ENCODE results near the gene SPIN1. TPM values are rescaled to one million over a fixed set of nuclear protein-coding genes. Genes with fewer than 3 reads are reported as not detected.
A peak's percentile ranks its signal among the peaks of the same experiment; 100 is the strongest.

SPIN1 gene
- total RNA-seq, 1 experiment from 2014 or later = 46.2 TPM

DNA sequence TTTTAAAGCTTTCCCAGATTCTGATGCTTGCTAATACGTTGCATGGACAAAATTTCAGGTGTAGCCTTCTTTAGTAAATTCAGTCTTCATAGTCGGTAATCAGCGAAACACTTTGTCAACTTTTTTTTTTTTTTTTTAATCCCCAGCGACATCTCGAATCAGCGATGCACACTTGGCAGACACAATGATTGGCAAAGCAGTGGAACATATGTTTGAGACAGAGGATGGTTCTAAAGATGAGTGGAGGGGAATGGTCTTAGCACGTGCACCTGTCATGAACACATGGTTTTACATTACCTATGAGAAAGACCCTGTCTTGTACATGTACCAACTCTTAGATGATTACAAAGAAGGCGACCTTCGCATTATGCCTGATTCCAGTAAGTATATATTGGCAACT, 80.0 kb downstream of the SPIN1 start:
- Histone ChIP-seq H3K27me3 (ENCODE audit: low read length) (no peaks in the 10 kb centered on the region), H3F3A (ENCODE audit: low read length, unreplicated experiment) (no peaks in the 10 kb centered on the region), H4K20me1 (ENCODE audit: low read length) (no peaks in the 10 kb centered on the region), H3K9me2 (replicated peaks; ENCODE audit: low read length) (no peaks in the 10 kb centered on the region), H2AFZ (ENCODE audit: low read length) (no peak overlapping the region), H3K9me3 (ENCODE audit: low read length) (no peaks in the 10 kb centered on the region), H3K4me2 (ENCODE audit: low read length) (no peak overlapping the region), H3K79me2 (ENCODE audit: low read length) (peaks cover 39% of the 10 kb centered on the region), H3K27ac (ENCODE audit: low read length) (no peak overlapping the region), H3K4me1 (ENCODE audit: insufficient read depth, low read length) (peaks cover 13% of the 10 kb centered on the region), H3K9ac (ENCODE audit: low read length) (no peak overlapping the region), H3K4me3 (ENCODE audit: low read length) (no peak overlapping the region), H3K36me3 (ENCODE audit: low read depth, low read length) (peaks cover 15% of the 10 kb centered on the region)
- ChIA-PET POLR2A (ENCODE audit: unreplicated experiment) (no interaction called here), CTCF (no interaction called here)
- ATAC-seq (no peak), DNase-seq (no peak)
- no peak for TF ChIP-seq CTCF (conservative IDR thresholded peaks at IDR 0.05; ENCODE audit: low read depth, low read length)
- no peak for TF ChIP-seq EZH2phosphoT487 (IDR thresholded peaks at IDR 0.05; ENCODE audit: borderline replicate concordance, low read length)
- no peak for TF ChIP-seq EZH2 (IDR thresholded peaks at IDR 0.05; ENCODE audit: low read length, unreplicated experiment)
- intact Hi-C loops (cut with micrococcal nuclease) = no loop called here
- no TSS peak for BruUV-seq (replicated peaks)

DNA sequence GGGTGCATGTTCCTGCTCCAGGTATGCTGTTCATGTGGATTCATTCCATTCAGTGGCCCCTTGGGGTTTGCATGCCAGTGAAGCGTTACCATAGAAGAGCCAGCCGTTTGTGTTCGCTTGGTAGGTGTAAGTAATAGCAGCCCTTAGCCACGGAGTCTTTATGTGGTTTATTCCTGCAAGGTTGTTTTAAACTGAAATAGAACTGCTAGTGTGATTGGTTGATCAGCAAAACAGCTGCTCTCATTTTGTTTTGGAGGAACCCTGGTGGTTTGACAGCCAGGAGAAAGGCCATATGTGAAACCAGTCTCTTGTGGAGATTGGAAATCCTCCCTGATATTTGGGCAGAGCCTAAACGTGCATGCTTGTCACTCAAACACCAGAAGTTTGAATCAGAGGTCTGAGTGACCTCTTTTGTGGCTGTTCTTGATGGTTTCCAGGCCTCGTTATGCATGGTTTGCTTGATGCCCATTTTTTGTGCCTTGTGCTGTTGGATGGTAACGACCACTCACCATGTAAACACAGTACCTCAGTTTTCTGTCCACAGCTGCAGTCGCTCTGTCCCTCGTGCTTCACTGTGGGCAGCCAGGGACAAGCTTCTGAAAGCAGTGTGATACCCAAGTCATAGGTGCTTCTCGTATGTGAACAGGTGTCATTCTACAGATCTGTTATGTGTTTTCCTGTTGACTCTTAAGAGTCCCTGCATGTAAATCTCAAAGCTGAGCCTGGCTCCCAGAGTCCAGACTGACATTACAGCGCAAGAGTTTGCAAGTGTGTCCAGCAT, 88.4 kb downstream of the SPIN1 start:
- Histone ChIP-seq H3K9me3 (ENCODE audit: low read length) (no peaks in the 10 kb centered on the region), H3K36me3 (ENCODE audit: low read depth, low read length) (peaks cover 9% of the 10 kb centered on the region), H3F3A (ENCODE audit: low read length, unreplicated experiment) (peaks cover 4% of the 10 kb centered on the region), H2AFZ (ENCODE audit: low read length) (no peak overlapping the region), H4K20me1 (ENCODE audit: low read length) (no peaks in the 10 kb centered on the region; the same call in 1 of the 2 replicates), H3K9ac (ENCODE audit: low read length) (peak overlapping the region; percentile 57), H3K27ac (ENCODE audit: low read length) (peak overlapping the region; percentile 95), H3K9me2 (replicated peaks; ENCODE audit: low read length) (no peaks in the 10 kb centered on the region), H3K4me3 (ENCODE audit: low read length) (peak overlapping the region; percentile 27; the same call in 1 of the 2 replicates), H3K79me2 (ENCODE audit: low read length) (peaks cover 18% of the 10 kb centered on the region), H3K4me2 (ENCODE audit: low read length) (peak overlapping the region; percentile 80), H3K27me3 (ENCODE audit: low read length) (no peaks in the 10 kb centered on the region), H3K4me1 (ENCODE audit: insufficient read depth, low read length) (peaks cover 52% of the 10 kb centered on the region)
- intact Hi-C loops (cut with micrococcal nuclease) = loop anchor here (5.0 kb wide), 4 partner anchors 56 to 369 kb away; no protein-coding TSS in a partner anchor
- no TSS peak for BruUV-seq (replicated peaks)
- ATAC-seq (no peak; the same call in 1 of the 2 replicates), DNase-seq (peak; percentile 6)
- TF ChIP-seq EZH2phosphoT487 (IDR thresholded peaks at IDR 0.05; ENCODE audit: borderline replicate concordance, low read length) = no peak
- no peak for TF ChIP-seq CTCF (conservative IDR thresholded peaks at IDR 0.05; ENCODE audit: low read depth, low read length)
- no peak for TF ChIP-seq EZH2 (IDR thresholded peaks at IDR 0.05; ENCODE audit: low read length, unreplicated experiment)
- CTCF ChIA-PET = no interaction called here
- POLR2A ChIA-PET (ENCODE audit: unreplicated experiment) = no interaction called here

GRCh38 chr9:88477300-88477751, 89.1 kb downstream of the SPIN1 start:
- no peak for TF ChIP-seq EZH2 (IDR thresholded peaks at IDR 0.05; ENCODE audit: low read length, unreplicated experiment)
- TF ChIP-seq EZH2phosphoT487 (IDR thresholded peaks at IDR 0.05; ENCODE audit: borderline replicate concordance, low read length) = no peak
- TF ChIP-seq CTCF (conservative IDR thresholded peaks at IDR 0.05; ENCODE audit: low read depth, low read length) = no peak
- peaks cover 9% of the 10 kb centered on the region for H3K36me3 ChIP-seq (ENCODE audit: low read depth, low read length)
- H3K9me2 ChIP-seq (replicated peaks; ENCODE audit: low read length) = no peaks in the 10 kb centered on the region
- CTCF ChIA-PET = no interaction called here
- H2AFZ ChIP-seq (ENCODE audit: low read length) = no peak overlapping the region
- intact Hi-C loops (cut with micrococcal nuclease) = loop anchor here (5.0 kb wide), 4 partner anchors 55 to 370 kb away; no protein-coding TSS in a partner anchor
- H3F3A ChIP-seq (ENCODE audit: low read length, unreplicated experiment) = peaks cover 4% of the 10 kb centered on the region
- no peaks in the 10 kb centered on the region; the same call in 1 of the 2 replicates for H4K20me1 ChIP-seq (ENCODE audit: low read length)
- peak overlapping the region; percentile 95 for H3K27ac ChIP-seq (ENCODE audit: low read length)
- ATAC-seq = peak; percentile 70
- POLR2A ChIA-PET (ENCODE audit: unreplicated experiment) = no interaction called here
- DNase-seq = peak; percentile 90
- no peaks in the 10 kb centered on the region for H3K27me3 ChIP-seq (ENCODE audit: low read length)
- peak overlapping the region; percentile 63 for H3K9ac ChIP-seq (ENCODE audit: low read length)
- H3K79me2 ChIP-seq (ENCODE audit: low read length) = peaks cover 18% of the 10 kb centered on the region; the same call in 1 of the 2 replicates
- H3K4me2 ChIP-seq (ENCODE audit: low read length) = peak overlapping the region; percentile 80
- BruUV-seq (replicated peaks) = no TSS peak
- peaks cover 52% of the 10 kb centered on the region for H3K4me1 ChIP-seq (ENCODE audit: insufficient read depth, low read length)
- H3K9me3 ChIP-seq (ENCODE audit: low read length) = no peaks in the 10 kb centered on the region
- peak overlapping the region; percentile 45 for H3K4me3 ChIP-seq (ENCODE audit: low read length)
